Cardiac muscle cell (in vitro differentiated cells and primary cell): ENCODE data around the gene ZNF341. TPM values are rescaled to one million over a fixed set of nuclear protein-coding genes. Genes with fewer than 3 reads are reported as not detected.

ENCODE experiments used
- DNase-seq, 2 donors: peaks; one replicate each; pipeline versions ENCODE4 v3.0.0 to v3.0.0-alpha.2; 2010 to 2017; ENCODE audit warnings: low read depth in 1 of 2, low spot score in 1 of 2
- H3K27ac ChIP-seq: fragments of 200-600 bp; sonication (generic); 2 replicates; pipeline ENCODE4 v1.5.1; 2016
- H3K27me3 ChIP-seq: fragments of 200-600 bp; sonication (generic); 2 replicates; pipeline ENCODE4 v1.6.0; 2016; ENCODE audit warnings: control low read depth
- H3K36me3 ChIP-seq: fragments of 200-600 bp; sonication (generic); 2 replicates; pipeline ENCODE4 v1.5.1; 2016; ENCODE audit warnings: control low read depth
- H3K4me1 ChIP-seq: fragments of 200-600 bp; sonication (generic); 2 replicates; pipeline ENCODE4 v1.8.1; 2017; ENCODE audit warnings: low read depth, mild to moderate bottlenecking, mixed run types
- H3K4me3 ChIP-seq: fragments of 200-600 bp; sonication (generic); 2 replicates; pipeline ENCODE4 v1.5.1; 2016; ENCODE audit warnings: mild to moderate bottlenecking
- H3K9me3 ChIP-seq: fragments of 200-600 bp; sonication (generic); 2 replicates; pipeline ENCODE4 v1.5.1; 2017; ENCODE audit warnings: low read depth, mild to moderate bottlenecking, control low read depth
- polyA plus RNA-seq: library from polyadenylated mRNA; unstranded; fragments of >200 nt; fragmentation: Nextera tagmentation; extraction: Ambion mirVana; gene quantifications from 2 replicates; pipeline ENCODE4 v1.2.1, GENCODE V29; 2016
- total RNA-seq: library from RNA; depleted of rRNA; stranded (reverse); fragments of >200 nt; gene quantifications from 2 replicates; pipeline ENCODE4 v1.2.3, GENCODE V29; 2016
- TF ChIP-seq, protein P1 (sequence below): IDR thresholded peaks from 2 replicates; pipeline ENCODE4 v1.5.1; 2012; ENCODE audit warnings: low read depth, mild to moderate bottlenecking, low read length

The ZNF341 gene
- total and polyA plus RNA-seq, 2 experiments from 2014 or later = 2.7 to 3.1 TPM

DNA sequence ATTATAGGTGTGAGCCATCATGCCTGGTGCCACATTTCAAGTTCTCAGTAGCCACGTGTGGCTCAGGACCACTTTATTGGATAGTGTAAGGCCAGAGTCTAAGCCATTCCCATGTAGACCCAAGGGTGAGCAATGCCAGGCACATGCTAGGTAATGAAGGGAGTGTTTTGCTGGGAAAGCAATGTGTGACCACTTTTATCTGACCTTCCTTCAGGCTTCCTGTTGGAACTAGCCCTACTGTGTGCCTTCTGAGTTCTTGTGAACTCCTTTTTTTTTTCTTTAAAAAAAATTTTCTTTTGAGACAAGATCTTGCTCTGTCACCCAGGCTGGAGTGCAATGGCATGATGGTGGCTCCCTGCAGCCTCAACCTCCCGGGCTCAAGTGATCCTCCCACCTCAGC, 33.3 kb downstream of the ZNF341 start:
- TF ChIP-seq, protein P1, sequence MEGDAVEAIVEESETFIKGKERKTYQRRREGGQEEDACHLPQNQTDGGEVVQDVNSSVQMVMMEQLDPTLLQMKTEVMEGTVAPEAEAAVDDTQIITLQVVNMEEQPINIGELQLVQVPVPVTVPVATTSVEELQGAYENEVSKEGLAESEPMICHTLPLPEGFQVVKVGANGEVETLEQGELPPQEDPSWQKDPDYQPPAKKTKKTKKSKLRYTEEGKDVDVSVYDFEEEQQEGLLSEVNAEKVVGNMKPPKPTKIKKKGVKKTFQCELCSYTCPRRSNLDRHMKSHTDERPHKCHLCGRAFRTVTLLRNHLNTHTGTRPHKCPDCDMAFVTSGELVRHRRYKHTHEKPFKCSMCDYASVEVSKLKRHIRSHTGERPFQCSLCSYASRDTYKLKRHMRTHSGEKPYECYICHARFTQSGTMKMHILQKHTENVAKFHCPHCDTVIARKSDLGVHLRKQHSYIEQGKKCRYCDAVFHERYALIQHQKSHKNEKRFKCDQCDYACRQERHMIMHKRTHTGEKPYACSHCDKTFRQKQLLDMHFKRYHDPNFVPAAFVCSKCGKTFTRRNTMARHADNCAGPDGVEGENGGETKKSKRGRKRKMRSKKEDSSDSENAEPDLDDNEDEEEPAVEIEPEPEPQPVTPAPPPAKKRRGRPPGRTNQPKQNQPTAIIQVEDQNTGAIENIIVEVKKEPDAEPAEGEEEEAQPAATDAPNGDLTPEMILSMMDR = no peak
- no peak for DNase-seq
- Histone ChIP-seq H3K4me1 (no peaks in the 10 kb centered on the region), H3K36me3 (no peaks in the 10 kb centered on the region), H3K27ac (no peak overlapping the region), H3K4me3 (no peak overlapping the region), H3K9me3 (no peaks in the 10 kb centered on the region), H3K27me3 (no peaks in the 10 kb centered on the region)

DNA sequence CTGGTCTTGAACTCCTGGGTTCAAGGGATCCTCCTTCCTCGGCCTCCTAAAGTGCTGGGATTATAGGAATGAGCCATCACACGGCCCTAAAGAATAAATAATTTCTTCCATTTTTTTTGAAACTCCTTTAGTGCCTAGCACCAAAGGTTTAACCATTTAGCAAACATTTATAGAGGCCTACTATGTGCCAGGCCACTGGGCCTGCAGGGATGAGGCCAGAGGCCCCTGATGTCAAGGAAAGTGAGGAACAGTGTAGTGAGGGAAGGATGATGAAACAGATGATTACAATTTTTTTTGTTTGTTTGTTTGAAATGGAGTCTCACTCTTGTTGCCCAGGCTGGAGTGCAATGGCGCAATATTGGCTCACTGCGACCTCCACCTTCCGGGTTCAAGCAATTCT, 33.8 kb downstream of the ZNF341 start:
- Histone ChIP-seq H3K9me3 (no peaks in the 10 kb centered on the region), H3K4me3 (no peak overlapping the region), H3K36me3 (no peaks in the 10 kb centered on the region), H3K27me3 (no peaks in the 10 kb centered on the region), H3K27ac (no peak overlapping the region), H3K4me1 (no peaks in the 10 kb centered on the region)
- no peak for DNase-seq
- TF ChIP-seq, protein P1 = no peak

DNA sequence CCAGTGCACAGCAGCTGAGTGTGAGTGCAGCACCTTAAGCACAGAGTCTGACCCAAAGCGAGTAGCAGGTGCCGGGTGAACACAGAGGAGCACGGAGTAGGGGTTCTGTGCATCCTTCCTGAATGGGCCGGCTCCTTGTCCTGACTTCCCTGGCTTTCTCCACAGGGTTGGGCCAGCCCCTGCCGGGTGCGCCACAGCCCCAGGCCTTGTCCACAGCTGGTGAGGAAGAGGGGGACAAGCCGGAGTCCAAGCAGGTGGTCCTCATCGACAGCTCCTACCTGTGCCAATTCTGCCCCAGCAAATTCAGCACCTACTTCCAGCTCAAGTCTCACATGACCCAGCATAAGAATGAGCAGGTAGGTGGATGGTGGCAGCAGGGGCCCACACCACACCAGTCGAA, 34.9 kb downstream of the ZNF341 start:
- no peak overlapping the region for H3K4me3 ChIP-seq
- TF ChIP-seq, protein P1 = no peak
- DNase-seq = no peak
- no peaks in the 10 kb centered on the region for H3K4me1 ChIP-seq
- H3K36me3 ChIP-seq = no peaks in the 10 kb centered on the region
- H3K27me3 ChIP-seq = no peaks in the 10 kb centered on the region
- H3K27ac ChIP-seq = no peak overlapping the region
- no peaks in the 10 kb centered on the region for H3K9me3 ChIP-seq

DNA sequence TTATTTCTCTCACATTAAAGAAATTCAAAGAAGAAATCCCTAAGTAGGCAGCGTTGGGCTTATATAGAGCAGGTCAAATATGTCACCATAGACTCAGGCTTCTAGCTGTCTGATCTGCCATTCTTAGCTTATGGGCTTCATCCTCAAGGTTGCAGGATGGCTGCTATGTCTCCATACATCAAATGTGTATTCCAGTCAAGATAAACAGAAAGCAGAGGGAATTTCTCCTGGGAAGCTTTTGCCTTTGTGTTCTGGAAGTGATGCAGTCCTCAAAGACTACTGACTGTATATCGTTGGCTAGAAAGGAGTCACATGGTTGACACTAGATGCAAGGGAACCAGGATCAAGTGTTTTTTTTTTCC, 36.0 kb downstream of the ZNF341 start:
- TF ChIP-seq, protein P1 = no peak
- H3K36me3 ChIP-seq = no peaks in the 10 kb centered on the region
- H3K9me3 ChIP-seq = no peaks in the 10 kb centered on the region
- no peaks in the 10 kb centered on the region for H3K27me3 ChIP-seq
- no peak overlapping the region for H3K4me3 ChIP-seq
- no peaks in the 10 kb centered on the region for H3K4me1 ChIP-seq
- no peak for DNase-seq
- H3K27ac ChIP-seq = no peak overlapping the region

DNA sequence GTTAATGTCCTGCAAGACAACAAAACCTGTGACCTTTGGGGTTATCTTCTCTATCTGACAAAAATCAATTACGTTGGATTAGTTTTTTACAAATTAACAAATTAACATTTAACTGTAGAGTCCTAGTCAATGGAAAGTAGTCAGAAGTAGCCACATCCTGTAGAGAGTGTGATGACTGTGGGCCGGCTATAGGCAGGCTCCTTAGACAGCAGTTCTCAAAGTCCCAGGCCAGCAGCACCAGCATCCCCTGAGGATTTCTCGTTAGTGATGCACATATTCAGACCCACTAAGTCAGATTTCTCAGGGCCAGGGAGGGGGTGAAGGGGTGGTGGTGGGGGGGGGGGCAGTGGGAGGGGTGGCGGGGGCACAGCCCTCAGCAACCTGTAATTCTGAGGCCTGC, 37.2 kb downstream of the ZNF341 start:
- DNase-seq = no peak
- no peaks in the 10 kb centered on the region for H3K27me3 ChIP-seq
- H3K36me3 ChIP-seq = no peaks in the 10 kb centered on the region
- TF ChIP-seq, protein P1 = no peak
- H3K9me3 ChIP-seq = no peaks in the 10 kb centered on the region
- no peaks in the 10 kb centered on the region for H3K4me1 ChIP-seq
- no peak overlapping the region for H3K4me3 ChIP-seq
- no peak overlapping the region for H3K27ac ChIP-seq

DNA sequence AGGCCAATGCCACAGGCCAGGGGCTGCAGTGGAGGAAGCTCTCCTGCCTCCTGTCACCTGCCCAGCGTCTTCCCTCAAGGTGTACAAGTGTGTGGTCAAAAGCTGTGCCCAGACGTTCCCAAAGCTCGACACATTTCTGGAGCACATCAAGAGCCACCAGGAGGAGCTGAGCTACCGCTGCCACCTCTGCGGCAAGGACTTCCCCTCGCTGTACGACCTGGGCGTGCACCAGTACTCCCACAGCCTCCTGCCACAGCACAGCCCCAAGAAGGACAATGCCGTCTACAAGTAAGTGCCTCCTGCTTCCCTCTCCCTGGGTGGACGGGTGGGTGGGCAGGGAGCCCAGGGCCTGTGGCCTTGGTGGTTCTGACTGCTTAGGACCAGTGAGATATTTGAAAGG, 38.2 kb downstream of the ZNF341 start:
- TF ChIP-seq, protein P1 = no peak
- H3K36me3 ChIP-seq = no peaks in the 10 kb centered on the region
- no peak overlapping the region for H3K4me3 ChIP-seq
- no peaks in the 10 kb centered on the region for H3K9me3 ChIP-seq
- no peaks in the 10 kb centered on the region for H3K27me3 ChIP-seq
- no peak overlapping the region for H3K27ac ChIP-seq
- H3K4me1 ChIP-seq = no peaks in the 10 kb centered on the region
- DNase-seq = no peak
